Vagina (tissue), 2 donors: ENCODE results near the gene RABL6.

ENCODE experiments used
- POLR2AphosphoS5 ChIP-seq, 2 donors: sonication (generic); formaldehyde crosslinking; IDR thresholded peaks; one replicate each; pipeline ENCODE4 v1.9.0; 2017; ENCODE audit warnings: antibody characterized with exemption in 2 of 2, mild to moderate bottlenecking in 2 of 2, low read depth in 1 of 2; ENCODE audit not compliant: insufficient read depth in 1 of 2
- TF ChIP-seq, protein P1 (sequence below), 3 experiments: fragments of 450-650 bp in 2 of 3; fragments of 200-600 bp in 1 of 3; sonication (generic) in 1 of 3; IDR thresholded peaks; one replicate each; pipeline ENCODE4 v1.5.1; 2017 to 2019; ENCODE audit warnings: antibody characterized with exemption in 3 of 3, mild to moderate bottlenecking in 2 of 3, moderate library complexity in 2 of 3

DNA sequence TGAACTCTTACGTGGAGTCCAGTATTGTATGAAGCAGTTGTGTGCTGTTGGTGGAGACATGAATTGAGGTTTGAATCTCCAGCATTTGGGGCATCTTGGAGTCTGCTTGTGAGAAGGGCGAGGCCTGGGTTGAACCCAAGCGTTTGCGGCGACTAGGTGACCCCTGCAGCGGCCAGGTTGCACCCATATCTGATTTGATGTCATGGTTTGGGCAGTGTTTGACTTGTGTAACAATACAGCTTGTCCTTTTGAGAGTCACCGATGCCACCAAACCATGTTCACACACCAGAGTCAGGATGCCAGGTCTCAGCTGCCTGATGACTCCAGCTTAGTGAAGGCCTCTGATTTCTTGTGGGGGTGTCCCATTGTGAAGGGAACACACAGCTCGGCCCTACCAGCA, 80.7 kb downstream of the RABL6 start:
- TF ChIP-seq, protein P1, sequence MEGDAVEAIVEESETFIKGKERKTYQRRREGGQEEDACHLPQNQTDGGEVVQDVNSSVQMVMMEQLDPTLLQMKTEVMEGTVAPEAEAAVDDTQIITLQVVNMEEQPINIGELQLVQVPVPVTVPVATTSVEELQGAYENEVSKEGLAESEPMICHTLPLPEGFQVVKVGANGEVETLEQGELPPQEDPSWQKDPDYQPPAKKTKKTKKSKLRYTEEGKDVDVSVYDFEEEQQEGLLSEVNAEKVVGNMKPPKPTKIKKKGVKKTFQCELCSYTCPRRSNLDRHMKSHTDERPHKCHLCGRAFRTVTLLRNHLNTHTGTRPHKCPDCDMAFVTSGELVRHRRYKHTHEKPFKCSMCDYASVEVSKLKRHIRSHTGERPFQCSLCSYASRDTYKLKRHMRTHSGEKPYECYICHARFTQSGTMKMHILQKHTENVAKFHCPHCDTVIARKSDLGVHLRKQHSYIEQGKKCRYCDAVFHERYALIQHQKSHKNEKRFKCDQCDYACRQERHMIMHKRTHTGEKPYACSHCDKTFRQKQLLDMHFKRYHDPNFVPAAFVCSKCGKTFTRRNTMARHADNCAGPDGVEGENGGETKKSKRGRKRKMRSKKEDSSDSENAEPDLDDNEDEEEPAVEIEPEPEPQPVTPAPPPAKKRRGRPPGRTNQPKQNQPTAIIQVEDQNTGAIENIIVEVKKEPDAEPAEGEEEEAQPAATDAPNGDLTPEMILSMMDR (IDR thresholded peaks at IDR 0.05) = no peak
- TF ChIP-seq POLR2AphosphoS5 (IDR thresholded peaks at IDR 0.05; ENCODE audit: insufficient read depth in 1 of 2, low read depth in 1 of 2) = no peak
